MM.1S (cell line): ENCODE measurements around the gene P3H2.

Source experiments
- DNase-seq: peaks from one replicate; pipeline ENCODE4 v3.0.0-alpha.2; 2015
- H2AFZ ChIP-seq: fragments of 300-600 bp; sonication (generic); 2 replicates; pipeline ENCODE4 v1.6.0; 2016; ENCODE audit warnings: antibody characterized with exemption, low read length
- H3F3A ChIP-seq: fragments of 300-600 bp; sonication (generic); 2 replicates; pipeline ENCODE4 v1.6.1; 2016; ENCODE audit warnings: mild to moderate bottlenecking, antibody characterized with exemption, low read length, moderate library complexity, mixed read lengths; ENCODE audit not compliant: insufficient read depth
- H3K27ac ChIP-seq: fragments of 300-600 bp; sonication (generic); 2 replicates; pipeline ENCODE4 v1.5.1; 2016; ENCODE audit warnings: mild to moderate bottlenecking, low read length
- H3K27me3 ChIP-seq: fragments of 300-600 bp; sonication (generic); replicated peaks from 2 replicates; pipeline ENCODE4 v1.6.0; 2016; ENCODE audit warnings: low read length; ENCODE audit not compliant: insufficient read depth
- H3K36me3 ChIP-seq: fragments of 300-600 bp; sonication (generic); replicated peaks from 2 replicates; pipeline ENCODE4 v1.6.1; 2016; ENCODE audit warnings: mild to moderate bottlenecking, low read length, mixed read lengths; ENCODE audit not compliant: insufficient read depth
- H3K4me1 ChIP-seq: fragments of 300-600 bp; sonication (generic); 2 replicates; pipeline ENCODE4 v1.6.1; 2016; ENCODE audit warnings: low read length, mixed read lengths
- H3K4me2 ChIP-seq: fragments of 300-600 bp; sonication (generic); 2 replicates; pipeline ENCODE4 v1.6.0; 2016; ENCODE audit warnings: low read depth, low read length
- H3K4me3 ChIP-seq: fragments of 300-600 bp; sonication (generic); 2 replicates; pipeline ENCODE4 v1.5.1; 2016; ENCODE audit warnings: low read length, mixed read lengths
- H3K79me2 ChIP-seq: fragments of 300-600 bp; sonication (generic); 2 replicates; pipeline ENCODE4 v1.6.1; 2016; ENCODE audit warnings: mixed run types, low read length, mixed read lengths
- H3K9ac ChIP-seq: fragments of 300-600 bp; sonication (generic); 2 replicates; pipeline ENCODE4 v1.6.1; 2016; ENCODE audit warnings: low read length, mixed read lengths
- H3K9me2 ChIP-seq: fragments of 300-600 bp; sonication (generic); replicated peaks from 2 replicates; pipeline ENCODE4 v1.6.1; 2016; ENCODE audit warnings: mild to moderate bottlenecking, low read length, mixed read lengths; ENCODE audit not compliant: insufficient read depth
- H3K9me3 ChIP-seq: fragments of 300-600 bp; sonication (generic); replicated peaks from 2 replicates; pipeline ENCODE4 v1.6.1; 2016; ENCODE audit warnings: mild to moderate bottlenecking, low read length, mixed read lengths; ENCODE audit not compliant: insufficient read depth
- H4K20me1 ChIP-seq: fragments of 300-600 bp; sonication (generic); 2 replicates; pipeline ENCODE4 v1.6.1; 2016; ENCODE audit warnings: mild to moderate bottlenecking, low read length, moderate library complexity, mixed read lengths; ENCODE audit not compliant: insufficient read depth
- EZH2 ChIP-seq: fragments of 300-600 bp; sonication (generic); optimal IDR thresholded peaks from 2 replicates; pipeline ENCODE3; 2017; ENCODE audit warnings: low read depth, mild to moderate bottlenecking, antibody characterized with exemption, low read length, mixed read lengths
- EZH2phosphoT487 ChIP-seq: fragments of 300-600 bp; sonication (generic); IDR thresholded peaks from 2 replicates; pipeline ENCODE4 v1.6.1; 2018; ENCODE audit warnings: antibody characterized with exemption, low read length
- TF ChIP-seq, protein P1 (sequence below): fragments of 300-600 bp; sonication (generic); IDR thresholded peaks from 2 replicates; pipeline ENCODE4 v1.5.1; 2016; ENCODE audit warnings: antibody characterized with exemption, low read length, mixed read lengths

P3H2 gene

GRCh38 chr3:190014940-190015339 lies 105.8 kb downstream of the P3H2 start:
- DNase-seq = no peak
- Histone ChIP-seq H3K4me1 (no peaks in the 10 kb centered on the region), H3K9me3 (no peaks in the 10 kb centered on the region), H3K4me2 (no peak overlapping the region), H3K9me2 (no peaks in the 10 kb centered on the region), H4K20me1 (no peaks in the 10 kb centered on the region), H3K36me3 (no peaks in the 10 kb centered on the region), H3K79me2 (no peaks in the 10 kb centered on the region), H3K4me3 (no peak overlapping the region), H3K27me3 (no peaks in the 10 kb centered on the region), H3F3A (no peaks in the 10 kb centered on the region), H3K9ac (no peak overlapping the region), H2AFZ (no peak overlapping the region), H3K27ac (no peak overlapping the region)
- TF ChIP-seq, protein P1, sequence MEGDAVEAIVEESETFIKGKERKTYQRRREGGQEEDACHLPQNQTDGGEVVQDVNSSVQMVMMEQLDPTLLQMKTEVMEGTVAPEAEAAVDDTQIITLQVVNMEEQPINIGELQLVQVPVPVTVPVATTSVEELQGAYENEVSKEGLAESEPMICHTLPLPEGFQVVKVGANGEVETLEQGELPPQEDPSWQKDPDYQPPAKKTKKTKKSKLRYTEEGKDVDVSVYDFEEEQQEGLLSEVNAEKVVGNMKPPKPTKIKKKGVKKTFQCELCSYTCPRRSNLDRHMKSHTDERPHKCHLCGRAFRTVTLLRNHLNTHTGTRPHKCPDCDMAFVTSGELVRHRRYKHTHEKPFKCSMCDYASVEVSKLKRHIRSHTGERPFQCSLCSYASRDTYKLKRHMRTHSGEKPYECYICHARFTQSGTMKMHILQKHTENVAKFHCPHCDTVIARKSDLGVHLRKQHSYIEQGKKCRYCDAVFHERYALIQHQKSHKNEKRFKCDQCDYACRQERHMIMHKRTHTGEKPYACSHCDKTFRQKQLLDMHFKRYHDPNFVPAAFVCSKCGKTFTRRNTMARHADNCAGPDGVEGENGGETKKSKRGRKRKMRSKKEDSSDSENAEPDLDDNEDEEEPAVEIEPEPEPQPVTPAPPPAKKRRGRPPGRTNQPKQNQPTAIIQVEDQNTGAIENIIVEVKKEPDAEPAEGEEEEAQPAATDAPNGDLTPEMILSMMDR = no peak
- no peak for TF ChIP-seq EZH2
- no peak for TF ChIP-seq EZH2phosphoT487

- H3K27ac ChIP-seq = no peak overlapping the region
Measured at GRCh38 chr3:190013943-190014924, 106.5 kb downstream of the P3H2 start.

DNA sequence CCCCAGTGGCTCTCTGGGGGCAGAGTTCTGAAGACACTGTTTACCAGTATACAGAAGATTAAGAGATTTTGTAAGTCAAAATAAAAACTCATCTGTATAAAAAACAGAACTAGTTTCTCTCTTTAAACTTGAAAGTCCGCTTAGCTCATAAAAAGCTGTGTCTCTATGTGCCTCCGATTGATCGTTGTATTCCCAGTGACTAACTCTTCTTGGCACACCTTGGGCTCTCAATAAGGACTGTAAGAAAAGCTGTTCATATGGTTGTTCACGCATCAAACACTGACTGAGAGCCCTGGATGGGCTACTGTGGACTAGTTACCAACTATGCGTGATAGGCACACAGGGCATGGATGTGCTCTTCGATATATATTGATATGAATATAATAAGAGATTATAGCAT lies 107.9 kb downstream of the P3H2 start:
- Histone ChIP-seq H3K79me2 (no peaks in the 10 kb centered on the region), H2AFZ (no peak overlapping the region), H3K9ac (no peak overlapping the region), H3K9me2 (no peaks in the 10 kb centered on the region), H3K4me2 (no peak overlapping the region), H4K20me1 (no peaks in the 10 kb centered on the region), H3K36me3 (no peaks in the 10 kb centered on the region), H3K4me3 (no peak overlapping the region), H3K4me1 (no peaks in the 10 kb centered on the region), H3K27me3 (no peaks in the 10 kb centered on the region), H3F3A (no peaks in the 10 kb centered on the region), H3K9me3 (no peaks in the 10 kb centered on the region), H3K27ac (no peak overlapping the region)
- DNase-seq = no peak
- TF ChIP-seq, protein P1 = no peak
- TF ChIP-seq EZH2 (no peak), EZH2phosphoT487 (no peak)

More at GRCh38 chr3:190013943-190014924, 106.5 kb downstream of the P3H2 start:
- H3K9me2 ChIP-seq = no peaks in the 10 kb centered on the region
- H3K27me3 ChIP-seq = no peaks in the 10 kb centered on the region
- H2AFZ ChIP-seq = no peak overlapping the region
- no peak overlapping the region for H3K4me2 ChIP-seq
- no peaks in the 10 kb centered on the region for H3K9me3 ChIP-seq
- H3F3A ChIP-seq = no peaks in the 10 kb centered on the region
- no peak for DNase-seq
- no peaks in the 10 kb centered on the region for H3K4me1 ChIP-seq
- H3K4me3 ChIP-seq = no peak overlapping the region
- H3K79me2 ChIP-seq = no peaks in the 10 kb centered on the region
- TF ChIP-seq EZH2 (no peak), EZH2phosphoT487 (no peak)
- TF ChIP-seq, protein P1 = no peak
- no peaks in the 10 kb centered on the region for H3K36me3 ChIP-seq
- H4K20me1 ChIP-seq = no peaks in the 10 kb centered on the region
- H3K9ac ChIP-seq = no peak overlapping the region
